Measurements from ENCODE around the gene TPRN.

Gene TPRN

GRCh38 chr9:137173796-137174664 is 26.5 kb downstream of the TPRN start:
- DNase-seq (ENCODE audit: low read depth) = no peak

GRCh38 chr9:137172901-137173795 is 27.4 kb downstream of the TPRN start:
- DNase-seq (ENCODE audit: low read depth) = no peak

- DNase-seq (ENCODE audit: low read depth) = no peak
Observed at GRCh38 chr9:137171149-137171900, 29.2 kb downstream of the TPRN start.

- DNase-seq (ENCODE audit: low read depth) = no peak
Observed at GRCh38 chr9:137170486-137171148, 29.9 kb downstream of the TPRN start.

GRCh38 chr9:137169896-137170358 is 30.6 kb downstream of the TPRN start, which contains the start of gene LRRC26:
LRRC26 (minus strand) TSS chr9:137170051; CDS start chr9:137169943, 108 bp downstream.
- DNase-seq (ENCODE audit: low read depth) = no peak

GRCh38 chr9:137168904-137169856 is 31.4 kb downstream of the TPRN start:
- no peak for DNase-seq (ENCODE audit: low read depth)

- DNase-seq (ENCODE audit: low read depth) = no peak
Observed at GRCh38 chr9:137168573-137168903, 32.0 kb downstream of the TPRN start.

- DNase-seq (ENCODE audit: low read depth) = no peak
Observed at GRCh38 chr9:137167747-137168572, 32.6 kb downstream of the TPRN start.

- no peak for DNase-seq (ENCODE audit: low read depth)
Observed at GRCh38 chr9:137167277-137167746, 33.2 kb downstream of the TPRN start.

GRCh38 chr9:137166380-137167229 is 33.9 kb downstream of the TPRN start:
- DNase-seq (ENCODE audit: low read depth) = no peak

- no peak for DNase-seq (ENCODE audit: low read depth)
Observed at GRCh38 chr9:137165250-137165836, 35.2 kb downstream of the TPRN start.

GRCh38 chr9:137164370-137165249 is 35.9 kb downstream of the TPRN start:
- DNase-seq (ENCODE audit: low read depth) = no peak

- DNase-seq (ENCODE audit: low read depth) = no peak
Observed at GRCh38 chr9:137163805-137164204, 36.7 kb downstream of the TPRN start.

GRCh38 chr9:137163365-137163715 is 37.2 kb downstream of the TPRN start:
- no peak for DNase-seq (ENCODE audit: low read depth)

- DNase-seq (ENCODE audit: low read depth) = no peak
Observed at GRCh38 chr9:137162505-137163364, 37.8 kb downstream of the TPRN start.

Measured in T follicular helper cell (primary cell).